Medulla oblongata (tissue), 1 donor: ENCODE measurements around the gene FAU.
A peak's percentile ranks its signal among the peaks of the same experiment; 100 is the strongest.
"Not testable (repeated sequence)": the region's sequence is repeated elsewhere in the genome, so short reads cannot be mapped to it uniquely, and the experiment has no call there.

Source experiments
- DNase-seq: peaks from one replicate; pipeline ENCODE4 v3.0.0-alpha.2; 2015; ENCODE audit errors: extremely low spot score

Gene FAU

DNA sequence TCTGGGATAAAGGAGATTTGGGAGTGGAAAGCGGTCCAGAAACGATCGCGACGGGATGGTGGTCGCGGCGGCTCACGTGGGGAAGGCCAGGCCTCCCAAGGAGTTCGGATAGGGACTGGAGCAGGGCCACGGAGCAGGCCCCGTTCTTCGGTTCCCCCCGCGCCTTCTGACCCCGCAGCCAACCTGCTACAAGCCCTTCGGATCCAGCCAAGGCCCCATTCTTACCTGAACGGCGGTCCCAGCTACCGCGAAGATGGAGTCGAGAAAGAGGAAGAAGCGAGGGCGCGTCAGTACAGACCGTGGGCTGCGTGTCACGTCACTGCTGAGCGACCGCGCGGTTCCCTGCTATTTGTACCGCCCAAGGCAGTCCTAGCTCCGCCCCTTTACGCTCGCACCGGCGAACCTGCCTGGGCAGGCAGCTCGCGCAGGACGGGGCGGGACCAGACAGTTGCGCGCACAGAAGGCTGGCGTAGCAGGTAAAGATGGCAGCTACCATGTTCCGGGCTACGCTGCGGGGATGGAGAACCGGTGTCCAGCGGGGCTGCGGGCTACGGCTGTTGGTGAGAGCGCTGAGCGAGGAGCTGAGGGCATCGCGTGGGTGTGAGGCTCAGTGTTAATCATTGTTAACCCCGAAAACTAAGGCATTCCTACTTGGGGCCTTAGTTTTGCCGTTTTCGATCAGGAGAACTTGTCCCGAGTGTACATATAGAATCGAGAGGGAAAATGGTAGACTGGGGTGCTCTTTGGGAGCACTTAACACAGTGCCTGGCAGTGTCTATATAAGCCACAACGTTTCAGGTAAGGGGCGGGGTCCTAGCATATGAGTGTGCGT lies at the start of gene FAU, which contains the start of gene MRPL49:
Gene FAU (minus strand): TSS at position 270 of the 832 bp plus-strand sequence. CDS start 321 bp downstream, outside the sequence.
Gene MRPL49 (plus strand): TSS at position 457 of the 832 bp plus-strand sequence. CDS start 26 bp downstream, at position 483.
- peak; percentile 96 for DNase-seq

DNA sequence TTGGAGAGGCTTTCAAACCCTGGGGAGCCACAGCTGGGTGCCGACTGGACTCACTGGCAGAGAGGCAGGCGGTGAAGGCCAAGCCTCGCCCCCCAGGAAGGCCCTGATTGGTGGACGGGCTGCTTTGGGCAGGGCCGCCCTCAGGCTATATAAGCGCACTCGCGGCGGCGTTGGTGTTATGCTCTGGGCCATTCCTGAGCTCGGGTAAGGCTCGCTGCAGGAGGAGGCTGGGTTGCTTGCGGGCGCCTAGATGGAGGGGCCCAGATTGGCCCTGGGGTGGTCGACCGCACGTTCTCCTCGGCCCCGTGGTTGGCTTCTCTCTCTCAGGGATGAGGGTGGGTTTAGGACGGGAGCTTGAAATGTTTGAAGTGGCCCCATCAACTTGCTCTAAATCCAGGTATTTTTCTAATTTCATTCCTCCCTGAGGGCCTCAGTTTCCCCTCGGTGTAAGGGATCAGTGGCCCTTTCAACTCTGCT lies 48.2 kb upstream of the FAU start, which contains the start of gene SPDYC:
Gene SPDYC (plus strand): TSS at position 176 of the 477 bp plus-strand sequence. CDS start 1,125 bp downstream, outside the sequence.
- no peak for DNase-seq

- DNase-seq = no peak
Measured at GRCh38 chr11:65169164-65169641, 47.3 kb upstream of the FAU start.

GRCh38 chr11:65167656-65168055 lies 45.7 kb upstream of the FAU start:
- no peak for DNase-seq

DNA sequence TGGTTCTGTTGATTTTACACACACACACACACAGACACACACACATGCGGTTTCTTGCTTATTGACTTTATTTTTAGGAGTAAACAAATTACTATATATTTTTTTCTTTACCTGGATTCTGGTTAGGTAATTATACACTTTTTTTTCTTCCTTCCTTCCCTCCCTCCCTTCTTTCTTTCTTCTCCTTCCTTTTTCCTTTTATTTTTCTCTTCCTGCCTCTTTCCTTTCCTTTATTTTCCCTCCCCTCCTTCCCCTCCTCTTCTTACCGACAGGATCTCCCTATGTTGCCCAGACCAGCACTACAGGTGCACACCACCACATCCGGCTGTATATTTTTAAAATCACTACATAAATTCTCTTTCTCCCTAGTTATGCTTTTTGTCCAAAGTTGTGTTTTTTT lies 45.0 kb upstream of the FAU start:
- DNase-seq = no peak

DNA sequence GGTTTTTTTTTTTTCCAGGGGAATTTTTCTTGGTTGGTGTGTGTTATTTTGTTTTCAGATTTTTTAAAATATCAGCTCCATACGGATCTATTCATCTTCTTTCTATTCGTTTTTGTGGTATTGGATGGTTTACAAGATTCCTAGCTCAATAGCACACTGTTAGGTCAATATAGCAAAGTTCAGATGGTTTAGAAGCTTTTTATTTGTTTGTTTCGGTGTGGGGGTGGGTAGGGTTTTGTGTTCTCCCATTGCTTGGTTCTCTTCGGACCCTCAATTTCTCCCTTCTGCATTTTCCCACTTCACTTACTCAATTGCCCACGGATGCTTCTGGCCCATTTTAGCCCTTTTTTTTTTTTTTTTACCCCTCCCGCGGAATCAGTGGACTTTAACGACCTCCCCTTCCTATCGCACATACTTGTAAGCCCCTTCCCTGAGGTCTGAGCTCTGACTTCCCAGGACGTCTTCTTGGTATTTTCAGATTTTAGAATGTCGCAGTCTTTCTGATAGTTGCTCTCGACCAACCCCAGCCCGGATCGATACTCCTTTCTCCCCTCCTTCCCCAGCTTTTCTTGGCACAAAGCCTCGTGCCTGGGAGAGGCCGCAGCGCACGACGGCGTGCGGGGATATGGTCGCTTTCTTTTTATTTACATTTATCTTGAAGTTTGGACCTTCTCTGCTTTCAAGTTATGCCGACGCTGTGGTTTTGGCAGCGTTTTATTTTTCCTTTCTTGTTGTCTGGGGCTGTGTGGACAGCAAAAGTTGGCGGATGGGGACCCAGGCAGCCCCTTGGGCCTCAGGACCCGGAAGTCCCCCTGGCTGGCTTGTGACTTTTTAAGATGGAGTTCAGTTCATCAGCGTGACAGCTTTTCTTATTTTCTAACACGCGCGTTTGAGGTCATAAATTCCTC lies 43.7 kb upstream of the FAU start:
- no peak for DNase-seq

DNA sequence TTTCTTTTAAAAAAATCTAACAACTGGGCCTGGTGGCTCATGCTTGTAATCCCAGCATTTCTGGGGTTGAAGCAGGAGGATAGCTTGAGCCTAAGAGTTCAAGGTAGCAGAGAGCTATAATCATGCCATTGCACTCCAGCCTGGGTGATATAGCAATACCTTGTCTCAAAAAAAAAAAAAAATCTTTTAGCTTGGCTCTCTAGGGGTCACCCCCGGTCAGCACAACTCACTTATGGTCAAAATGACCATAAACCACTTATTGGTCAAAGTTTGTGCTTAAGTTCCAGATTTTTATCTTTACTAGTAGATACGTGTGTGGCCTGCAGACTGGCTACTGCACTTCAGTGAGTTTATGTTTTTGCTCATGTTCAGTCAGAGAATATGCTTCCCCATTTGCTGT lies 41.8 kb upstream of the FAU start:
- no peak for DNase-seq

GRCh38 chr11:65160643-65161042 lies 38.7 kb upstream of the FAU start:
- no peak for DNase-seq

- no peak for DNase-seq
Measured at GRCh38 chr11:65159012-65159411, 37.1 kb upstream of the FAU start.

DNA sequence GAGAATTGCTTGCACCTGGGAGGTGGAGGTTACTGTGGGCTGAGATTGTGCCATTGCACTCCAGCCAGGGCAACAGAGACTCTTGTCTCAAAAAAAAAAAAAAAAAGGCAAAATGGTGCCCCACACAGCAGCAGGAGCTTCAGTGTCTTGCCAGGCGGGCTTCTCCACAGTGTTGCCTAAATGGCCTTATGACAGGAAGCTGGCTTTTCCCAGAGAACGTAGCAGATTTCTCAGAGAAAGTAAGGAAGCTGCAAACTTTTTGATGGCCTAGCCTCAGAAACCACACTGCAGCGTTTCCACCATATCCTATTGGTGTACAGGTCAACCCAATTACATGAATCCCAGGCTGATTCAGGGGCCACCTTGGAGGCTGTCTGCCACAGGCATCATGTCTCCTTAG lies 35.4 kb upstream of the FAU start:
- no peak for DNase-seq

- DNase-seq = no peak
Measured at GRCh38 chr11:65156926-65157325, 35.0 kb upstream of the FAU start.

DNA sequence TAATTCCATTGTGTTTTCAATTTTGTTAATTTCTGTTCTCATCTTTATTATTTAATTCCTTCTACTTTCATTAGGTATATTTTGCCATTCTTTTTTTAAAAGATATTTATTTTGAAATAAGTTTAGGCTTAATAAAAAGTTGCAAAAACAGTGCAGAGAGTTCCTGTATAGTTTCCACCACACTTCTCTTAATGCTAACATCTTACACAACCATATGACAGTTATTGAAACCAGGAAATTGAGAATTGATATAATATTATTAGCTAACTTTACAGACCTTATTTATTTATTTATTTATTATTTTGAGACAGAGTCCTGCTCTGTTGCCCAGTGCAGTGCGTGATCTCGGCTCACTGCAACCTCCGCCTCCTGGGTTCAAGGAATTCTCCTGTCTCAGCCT lies 34.3 kb upstream of the FAU start:
- no peak for DNase-seq

DNA sequence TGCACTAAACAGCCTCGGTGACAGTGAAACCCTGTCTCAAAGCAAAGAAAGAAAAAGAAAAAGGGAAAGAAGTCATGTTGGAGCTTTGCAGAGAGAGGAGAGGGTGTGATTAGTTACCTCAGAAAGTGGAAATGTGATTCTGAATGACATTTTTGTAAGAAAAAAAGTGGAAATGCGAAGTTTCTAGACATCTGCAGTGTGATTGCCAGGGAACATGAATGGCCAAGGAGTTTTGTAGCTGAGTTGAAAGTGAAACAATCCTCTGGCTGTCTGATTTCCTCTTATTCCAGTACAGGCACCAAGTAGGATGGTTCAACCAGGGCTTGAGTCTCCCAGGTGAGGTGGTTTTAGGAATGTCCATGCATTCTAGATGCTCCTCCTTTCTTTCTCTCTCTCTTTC lies 30.2 kb upstream of the FAU start:
- peak; percentile 50 for DNase-seq

- no peak for DNase-seq
Measured at GRCh38 chr11:65151331-65151899, 29.5 kb upstream of the FAU start.

- DNase-seq = peak; percentile 91
Measured at GRCh38 chr11:65150509-65151299, 28.8 kb upstream of the FAU start.

DNA sequence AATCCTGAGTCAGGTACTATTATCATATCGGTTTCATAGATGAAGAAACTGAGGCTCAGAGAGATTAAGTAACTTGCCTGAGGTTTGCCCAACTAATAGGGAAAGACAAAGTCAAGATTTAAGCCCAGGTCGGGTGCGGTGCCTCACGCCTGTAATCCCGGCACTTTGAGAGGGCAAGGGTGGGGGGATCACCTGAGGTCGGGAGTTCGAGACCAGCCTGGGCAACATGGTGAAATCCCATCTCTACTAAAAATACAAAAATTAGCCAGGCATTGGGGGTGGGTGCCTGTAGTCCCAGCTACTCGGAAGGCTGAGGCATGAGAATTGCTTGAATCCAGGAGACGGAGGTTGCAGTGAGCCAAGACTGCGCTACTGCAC lies 28.2 kb upstream of the FAU start:
- DNase-seq = not testable (repeated sequence)

GRCh38 chr11:65148657-65149056 lies 26.7 kb upstream of the FAU start:
- no peak for DNase-seq

GRCh38 chr11:65147352-65148075 lies 25.6 kb upstream of the FAU start:
- DNase-seq = no peak

DNA sequence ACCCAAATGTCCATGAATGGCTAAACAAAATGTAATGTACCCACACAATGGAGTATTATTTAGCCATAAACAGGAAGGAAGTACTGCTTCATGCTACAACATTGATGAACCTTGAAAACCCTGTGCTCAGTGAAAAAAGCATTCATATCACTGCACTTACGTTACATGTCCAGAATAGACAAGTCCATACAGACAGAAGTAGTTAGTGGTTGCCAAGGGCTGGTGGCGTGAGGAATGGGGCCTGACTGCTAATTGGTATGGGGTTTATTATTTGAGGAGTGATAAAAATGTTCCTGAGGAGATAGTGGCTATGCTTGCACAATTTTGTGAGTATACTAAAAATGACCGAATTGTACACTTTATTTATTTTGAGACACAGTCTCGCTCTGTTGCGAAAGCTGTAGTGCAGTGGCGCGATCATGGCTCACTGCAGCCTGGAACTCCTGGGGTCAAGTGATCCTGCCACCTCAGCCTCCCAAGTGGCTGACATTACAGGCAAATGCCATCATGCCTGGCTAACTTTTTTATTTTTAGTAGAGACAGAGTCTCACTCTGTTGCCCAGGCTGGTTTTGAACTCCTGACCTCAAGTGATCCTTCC lies 20.1 kb upstream of the FAU start:
- DNase-seq = no peak
